Fibroblast of villous mesenchyme (primary cell): ENCODE measurements around the gene GABRB1. TPM values are rescaled to one million over a fixed set of nuclear protein-coding genes. Genes with fewer than 3 reads are reported as not detected.

Source experiments
- DNase-seq: peaks from one replicate; pipeline ENCODE4 v3.0.0-alpha.2; 2010; ENCODE audit warnings: low read depth
- H3K4me3 ChIP-seq: 2 replicates; pipeline ENCODE4 v1.5.1; 2011; ENCODE audit warnings: low read depth, mild to moderate bottlenecking, low read length
- total RNA-seq: library from RNA; depleted of rRNA; stranded (reverse); fragments of >200 nt; gene quantifications from 2 replicates; pipeline ENCODE4 v1.2.3, GENCODE V29; 2012
- TF ChIP-seq, protein P1 (sequence below): IDR thresholded peaks from 2 replicates; pipeline ENCODE4 v1.5.1; 2012; ENCODE audit warnings: low read depth, mild to moderate bottlenecking, low read length; ENCODE audit not compliant: insufficient read depth

Gene GABRB1
- total RNA-seq, 1 donor, result not detected

DNA sequence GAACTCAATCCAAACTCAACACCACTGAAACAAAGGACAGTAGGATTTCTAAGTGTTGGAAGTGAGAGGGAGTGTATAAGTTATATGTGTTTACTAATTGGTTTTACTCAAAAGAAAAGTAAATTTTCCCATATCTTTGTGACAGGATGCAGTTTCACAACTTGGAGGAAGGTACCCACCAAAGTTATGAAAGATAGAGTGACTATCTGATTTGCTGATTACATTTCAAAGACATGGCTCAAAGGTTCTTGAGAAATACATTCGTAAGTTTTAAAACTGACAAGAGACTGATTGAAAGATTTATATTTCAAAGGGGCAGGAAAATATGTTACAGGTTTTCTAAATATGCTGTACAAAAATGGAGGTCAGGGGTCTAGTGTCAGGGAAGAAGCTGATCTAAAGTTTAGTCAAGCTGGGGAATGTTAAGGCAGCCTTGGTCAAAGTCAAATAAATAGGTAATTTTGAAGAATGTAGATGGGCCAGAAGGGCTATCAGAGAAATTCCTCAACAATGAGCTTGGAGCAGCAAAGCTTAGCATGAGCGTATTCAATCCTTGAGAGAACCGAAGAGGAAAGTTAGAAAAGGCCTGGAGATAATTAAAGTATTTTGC lies 441.9 kb downstream of the GABRB1 start:
- no peak for DNase-seq
- TF ChIP-seq, protein P1, sequence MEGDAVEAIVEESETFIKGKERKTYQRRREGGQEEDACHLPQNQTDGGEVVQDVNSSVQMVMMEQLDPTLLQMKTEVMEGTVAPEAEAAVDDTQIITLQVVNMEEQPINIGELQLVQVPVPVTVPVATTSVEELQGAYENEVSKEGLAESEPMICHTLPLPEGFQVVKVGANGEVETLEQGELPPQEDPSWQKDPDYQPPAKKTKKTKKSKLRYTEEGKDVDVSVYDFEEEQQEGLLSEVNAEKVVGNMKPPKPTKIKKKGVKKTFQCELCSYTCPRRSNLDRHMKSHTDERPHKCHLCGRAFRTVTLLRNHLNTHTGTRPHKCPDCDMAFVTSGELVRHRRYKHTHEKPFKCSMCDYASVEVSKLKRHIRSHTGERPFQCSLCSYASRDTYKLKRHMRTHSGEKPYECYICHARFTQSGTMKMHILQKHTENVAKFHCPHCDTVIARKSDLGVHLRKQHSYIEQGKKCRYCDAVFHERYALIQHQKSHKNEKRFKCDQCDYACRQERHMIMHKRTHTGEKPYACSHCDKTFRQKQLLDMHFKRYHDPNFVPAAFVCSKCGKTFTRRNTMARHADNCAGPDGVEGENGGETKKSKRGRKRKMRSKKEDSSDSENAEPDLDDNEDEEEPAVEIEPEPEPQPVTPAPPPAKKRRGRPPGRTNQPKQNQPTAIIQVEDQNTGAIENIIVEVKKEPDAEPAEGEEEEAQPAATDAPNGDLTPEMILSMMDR, result no peak
- H3K4me3 ChIP-seq, result no peak overlapping the region

DNA sequence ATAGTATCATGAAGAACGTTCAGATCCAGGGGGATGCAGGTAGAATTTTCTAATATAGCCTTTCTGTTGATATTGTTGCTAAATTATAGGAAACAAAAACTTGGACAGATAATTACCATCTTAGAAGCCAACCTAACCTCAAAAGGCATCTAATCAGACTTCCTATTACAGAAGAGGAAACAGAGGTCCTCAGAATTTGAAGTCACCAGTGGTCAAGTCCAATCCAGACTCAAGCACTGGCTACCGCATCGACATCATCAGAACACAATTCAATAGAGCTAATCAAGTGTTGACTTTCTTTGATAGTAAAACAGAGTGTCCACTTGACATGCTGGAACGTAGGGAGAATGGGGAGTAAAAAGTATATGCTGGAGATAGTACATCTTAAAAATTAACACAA lies 443.4 kb downstream of the GABRB1 start:
- TF ChIP-seq, protein P1, result no peak
- no peak for DNase-seq
- H3K4me3 ChIP-seq, result no peak overlapping the region

DNA sequence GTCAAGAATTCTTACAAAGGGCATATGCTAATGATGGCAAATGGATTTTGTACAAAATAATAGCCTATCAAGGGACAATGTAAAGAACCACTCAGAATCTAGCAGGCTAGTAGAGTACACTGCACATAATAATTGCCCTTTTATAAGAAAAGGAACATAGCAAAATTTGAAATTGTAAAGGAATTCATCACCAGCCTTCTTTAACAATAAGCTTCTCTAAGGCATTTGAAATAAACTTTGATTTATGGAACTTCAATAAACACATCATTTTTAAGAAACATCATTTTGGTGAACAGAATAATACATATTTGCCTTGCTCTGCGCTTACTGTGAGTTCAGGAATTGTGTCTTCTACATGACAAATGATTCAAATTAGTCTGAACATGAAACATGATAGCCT lies 444.0 kb downstream of the GABRB1 start:
- DNase-seq, result no peak
- TF ChIP-seq, protein P1, result no peak

More for the DNA sequence above, 444.0 kb downstream of the GABRB1 start:
- no peak overlapping the region for H3K4me3 ChIP-seq

Other genes with a start within 250 kb of the GABRB1 start
- not detected in 2 replicates for gene COX7B2, start 122.3 kb upstream of the GABRB1 start, total RNA-seq
- gene GABRA4, start 38.0 kb upstream of the GABRB1 start, total RNA-seq, result not detected in 2 replicates